HG03571 (cell line): Measurements from ENCODE around the gene RRP36.
"Not testable (repeated sequence)": the region's sequence is repeated elsewhere in the genome, so short reads cannot be mapped to it uniquely, and the experiment has no call there.

Experiments
- ATAC-seq: cut with Tn5 transposase; IDR thresholded peaks from one replicate; pipeline ENCODE4 v1.9.1; 2021; ENCODE audit not compliant: unreplicated experiment

RRP36 gene, protein sequence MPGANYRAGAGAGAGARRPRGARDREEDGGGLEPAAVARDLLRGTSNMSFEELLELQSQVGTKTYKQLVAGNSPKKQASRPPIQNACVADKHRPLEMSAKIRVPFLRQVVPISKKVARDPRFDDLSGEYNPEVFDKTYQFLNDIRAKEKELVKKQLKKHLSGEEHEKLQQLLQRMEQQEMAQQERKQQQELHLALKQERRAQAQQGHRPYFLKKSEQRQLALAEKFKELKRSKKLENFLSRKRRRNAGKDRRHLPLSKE

DNA sequence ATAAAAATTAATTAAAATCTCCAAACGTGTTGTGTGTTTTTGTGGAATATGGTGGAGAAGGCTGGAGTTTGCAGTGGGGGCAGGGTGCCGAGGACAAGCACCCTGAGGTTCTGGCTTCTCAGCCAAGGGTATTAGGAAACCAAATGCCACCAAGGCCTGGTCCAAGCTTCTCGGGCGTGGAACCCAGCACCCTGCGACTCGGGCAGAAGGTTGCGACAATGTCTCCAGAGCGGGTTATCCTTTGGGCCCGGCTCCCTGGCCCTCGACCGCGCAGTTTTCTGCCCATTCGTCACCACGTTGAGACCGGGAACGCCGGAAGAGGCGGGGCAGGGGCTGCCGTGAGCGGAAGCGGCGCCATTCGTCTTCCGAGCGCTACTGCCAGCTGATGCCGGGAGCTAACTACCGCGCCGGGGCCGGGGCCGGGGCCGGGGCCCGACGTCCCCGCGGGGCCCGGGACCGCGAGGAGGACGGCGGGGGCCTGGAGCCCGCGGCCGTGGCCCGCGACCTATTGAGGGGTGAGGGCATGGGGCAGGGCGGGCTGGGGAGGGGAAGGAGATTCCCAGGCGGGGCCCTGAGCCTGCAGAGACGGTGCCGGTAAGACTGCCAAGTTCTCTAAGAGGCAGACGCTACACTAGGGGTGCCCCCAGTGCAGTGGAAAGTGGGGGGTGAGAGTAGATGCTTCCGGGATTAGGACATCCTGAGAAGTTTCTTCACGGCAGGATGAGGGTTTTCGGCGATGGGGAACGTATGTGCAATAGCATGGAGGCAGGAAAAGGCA, at the start of gene RRP36:
Gene RRP36, plus strand, starts transcription at position 354 of the 778 bp plus-strand sequence. Its CDS starts 32 bp downstream, at position 386.
- no peak for ATAC-seq

DNA sequence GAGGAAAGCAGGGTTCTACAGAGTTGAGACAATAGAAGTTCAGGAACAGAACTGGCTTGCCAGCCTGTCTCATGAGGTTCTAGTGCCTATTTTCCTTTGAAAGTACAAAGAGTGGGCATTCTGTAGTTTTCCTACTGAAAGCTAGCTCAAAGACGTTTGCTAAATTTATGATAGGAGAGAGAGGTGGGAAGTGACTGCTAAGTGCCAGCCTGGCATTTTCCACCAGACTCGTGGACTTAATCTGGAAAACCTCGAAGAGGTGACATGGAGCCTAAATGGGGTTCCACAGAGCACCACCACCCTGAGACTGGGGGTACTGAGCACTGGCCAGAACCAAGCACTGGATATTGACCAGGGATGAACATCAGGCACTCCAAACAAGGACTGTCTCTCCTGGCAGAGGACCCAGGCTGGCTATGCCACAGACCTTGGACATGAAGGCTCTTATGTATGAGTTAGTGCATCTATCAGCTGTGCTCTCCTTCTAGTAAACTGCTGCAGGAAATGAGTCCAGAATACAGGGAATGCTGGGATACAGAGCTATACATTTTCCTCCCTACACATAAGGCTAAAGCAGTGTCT, 49.6 kb upstream of the RRP36 start:
- ATAC-seq: no peak

DNA sequence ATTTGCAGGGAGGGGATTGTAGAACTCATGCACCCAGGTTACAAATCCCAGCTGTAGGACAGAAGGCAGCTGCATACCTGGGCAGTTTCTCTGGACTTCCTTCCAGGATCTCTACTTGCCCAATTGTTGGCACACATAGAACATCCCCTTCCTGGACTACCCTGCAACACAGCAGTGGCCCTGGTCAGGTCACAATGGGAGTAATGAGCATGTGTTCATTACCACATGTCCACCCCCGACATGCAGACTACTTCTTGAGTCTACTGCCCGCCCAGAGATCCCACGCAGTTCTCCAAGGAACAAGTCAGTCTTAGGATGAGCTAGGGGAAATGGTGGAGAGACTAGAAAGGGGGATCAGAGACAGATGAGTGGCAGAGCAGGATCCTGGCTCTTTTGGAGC, 47.5 kb upstream of the RRP36 start:
- no peak for ATAC-seq

DNA sequence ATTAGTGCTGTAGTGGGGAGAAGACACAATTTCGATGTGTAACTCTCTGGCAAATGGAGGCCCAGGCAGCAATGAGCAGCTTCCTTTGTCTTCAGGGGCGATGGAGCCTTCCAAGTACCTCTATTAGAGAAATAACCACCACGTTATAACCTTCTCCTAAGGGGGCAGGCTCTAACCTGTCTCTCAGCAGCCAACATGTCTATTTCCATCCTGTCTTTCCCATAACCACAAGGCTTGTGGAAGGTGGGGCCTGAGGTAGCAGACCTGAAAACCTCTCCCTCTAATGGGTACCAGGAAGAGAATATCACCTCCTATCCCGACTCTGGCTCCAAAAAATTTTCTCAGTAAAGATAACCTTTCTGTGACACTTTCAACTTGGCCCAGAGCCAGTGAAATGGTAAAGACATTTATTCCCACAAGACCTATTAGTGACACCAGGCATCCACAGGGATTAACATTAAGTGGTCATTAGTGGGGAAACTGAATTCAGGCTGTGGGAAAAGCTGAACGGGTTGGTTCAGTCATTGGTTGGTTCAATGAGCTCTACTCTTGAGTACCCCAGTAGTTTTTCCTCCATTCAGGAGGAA, 46.4 kb upstream of the RRP36 start:
- no peak for ATAC-seq

DNA sequence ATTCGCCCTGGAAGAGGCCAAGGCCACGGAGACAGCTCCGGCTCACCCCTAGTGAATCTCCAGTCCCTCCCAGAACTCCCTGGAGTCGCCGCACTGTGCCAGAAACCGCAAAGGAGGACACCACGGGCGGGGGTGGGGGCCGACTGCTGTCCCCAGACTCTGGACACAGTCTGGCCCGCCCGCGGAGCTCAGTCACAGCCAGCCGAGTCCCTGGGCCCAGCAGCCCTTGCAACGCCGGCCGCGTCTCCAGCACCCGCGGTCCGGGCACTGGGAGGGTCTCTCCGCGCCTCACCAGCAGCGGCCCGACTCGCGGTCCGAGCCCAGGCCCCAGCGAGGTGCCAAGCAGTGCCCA, 43.0 kb upstream of the RRP36 start:
- ATAC-seq: peak; percentile 19

DNA sequence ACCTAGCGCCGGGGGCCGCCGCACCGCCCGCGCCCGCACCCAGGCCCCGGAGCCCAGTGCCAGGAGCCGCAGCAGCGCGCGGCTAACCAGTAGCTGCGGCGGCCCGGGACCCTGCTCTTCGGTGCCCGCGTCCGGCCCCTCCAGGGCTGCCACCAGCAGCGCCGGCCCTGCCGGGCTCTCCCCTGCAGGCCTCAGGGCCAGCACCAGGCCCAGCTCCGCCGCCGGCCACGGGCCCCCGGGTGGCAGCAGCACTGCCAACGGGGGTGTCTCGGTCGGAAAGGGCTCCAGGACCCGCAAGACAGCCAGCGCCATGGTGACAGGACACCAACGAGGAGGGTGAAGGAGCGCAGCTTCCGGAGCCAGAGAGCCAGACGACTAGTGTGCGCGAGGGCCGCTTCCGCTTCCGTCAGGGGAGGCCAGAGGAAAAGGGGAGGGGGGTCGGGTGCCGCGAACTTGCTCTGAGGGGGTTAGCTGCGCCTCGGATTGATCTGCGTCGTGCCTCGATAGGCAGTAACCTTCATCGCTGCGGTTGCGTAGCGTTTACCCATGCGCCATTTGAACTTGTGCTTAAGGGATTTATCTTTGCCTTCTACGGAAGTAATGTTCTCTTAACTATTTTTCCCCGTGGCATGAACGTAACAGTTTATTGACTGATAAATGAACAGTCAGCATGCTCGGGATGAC, 42.4 kb upstream of the RRP36 start, which contains the start of gene PEX6:
Gene PEX6, minus strand, starts transcription at position 343 of the 684 bp plus-strand sequence. Its CDS starts 31 bp downstream, at position 312.
- ATAC-seq: peak; percentile 85

DNA sequence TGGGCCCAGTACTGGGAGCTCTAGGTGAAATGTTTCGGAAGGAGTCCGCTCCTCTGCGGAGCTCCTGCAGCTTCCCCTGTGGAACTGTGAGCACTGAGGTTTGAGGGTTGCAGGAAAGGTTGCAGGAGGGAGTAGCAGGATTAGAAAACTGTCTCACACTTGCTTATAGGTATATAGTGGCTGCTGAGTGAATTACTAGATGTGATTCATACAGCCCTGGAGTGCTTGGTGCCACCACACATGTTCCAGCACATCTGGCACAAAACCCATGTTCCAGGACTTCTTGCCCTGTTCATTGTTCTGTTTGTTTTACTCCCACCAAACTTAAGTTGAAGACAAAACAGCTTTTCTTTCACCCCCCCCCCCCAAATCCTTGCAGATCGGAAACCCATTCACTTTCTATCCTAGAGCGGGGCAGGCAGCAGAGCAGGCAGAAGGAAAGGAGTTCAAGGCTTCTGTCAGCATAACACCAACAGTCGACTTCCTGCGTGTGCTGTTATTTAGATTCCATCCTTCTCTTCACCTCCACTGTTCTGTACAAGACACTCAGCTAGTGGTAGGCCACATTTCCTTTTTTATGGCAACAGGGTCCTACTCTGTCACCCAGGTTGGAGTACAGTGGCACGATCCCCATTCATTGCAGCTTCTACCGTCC, 41.8 kb upstream of the RRP36 start:
- peak; percentile 12 for ATAC-seq

DNA sequence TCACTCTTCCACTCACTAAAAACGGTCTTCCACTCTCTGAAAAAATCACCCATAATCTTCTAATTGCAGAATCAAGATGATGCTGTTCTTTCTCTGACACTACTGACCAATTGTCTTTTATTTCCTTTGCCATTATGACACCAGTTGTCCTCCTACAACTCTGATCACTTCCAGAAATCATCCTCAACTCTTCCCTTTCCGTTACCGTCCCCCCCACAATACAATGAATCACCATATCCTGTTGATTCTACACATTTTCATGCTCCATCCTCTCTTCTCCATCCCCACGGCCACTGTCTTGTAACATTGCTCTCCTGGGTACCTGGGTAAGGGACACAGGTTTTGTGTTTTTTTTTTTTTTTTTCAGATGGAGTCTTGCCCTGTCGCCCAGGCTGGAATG, 39.6 kb upstream of the RRP36 start:
- no peak for ATAC-seq

DNA sequence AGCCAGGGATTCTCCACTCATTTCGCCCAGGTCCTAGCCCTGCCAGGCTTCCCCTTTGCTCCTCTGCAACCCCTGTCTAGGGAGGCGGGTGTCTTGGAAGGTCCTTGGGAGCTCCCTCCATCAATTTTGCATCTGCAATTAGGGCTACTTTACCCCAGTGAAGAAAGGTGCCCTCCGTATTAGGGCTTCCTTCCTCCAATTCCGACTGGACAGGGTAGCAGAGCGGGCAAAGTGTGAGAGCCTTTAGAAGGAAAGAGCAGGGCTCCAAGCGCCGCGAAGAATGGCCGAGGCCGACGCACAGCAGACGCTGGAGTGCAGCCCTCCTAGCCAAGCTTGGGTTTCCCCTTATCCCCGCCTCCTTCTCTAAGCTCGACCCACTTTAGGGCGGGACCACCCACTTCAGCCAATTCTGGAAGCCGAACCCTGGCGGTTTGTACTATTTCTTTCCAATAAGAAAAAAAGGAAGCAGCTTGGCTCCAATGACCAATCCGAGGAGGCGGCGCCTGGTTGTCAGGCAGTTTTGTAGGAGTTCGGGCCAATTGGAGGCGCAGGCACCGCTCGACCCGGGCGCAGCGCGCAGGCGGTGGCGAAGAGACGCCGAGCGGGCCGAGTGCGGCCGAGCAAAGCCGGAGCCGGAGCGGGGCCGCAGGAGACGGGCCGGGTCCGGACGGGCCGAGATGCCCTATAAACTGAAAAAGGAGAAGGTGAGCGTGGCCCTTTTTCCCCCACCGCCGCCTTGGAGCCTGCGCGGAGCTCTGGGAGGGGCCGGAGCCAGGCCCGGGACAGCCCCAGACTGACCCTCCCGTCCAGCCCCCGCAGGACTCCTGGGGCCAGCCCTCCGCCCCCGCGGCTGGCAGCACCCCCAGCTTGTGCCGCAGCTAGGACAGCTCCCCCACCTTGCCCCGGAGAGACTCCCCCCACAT, 37.2 kb upstream of the RRP36 start, which contains the start of gene PPP2R5D:
Gene PPP2R5D, plus strand, starts transcription at position 570 of the 923 bp plus-strand sequence. Its CDS starts 108 bp downstream, at position 678.
- ATAC-seq: peak; percentile 95

DNA sequence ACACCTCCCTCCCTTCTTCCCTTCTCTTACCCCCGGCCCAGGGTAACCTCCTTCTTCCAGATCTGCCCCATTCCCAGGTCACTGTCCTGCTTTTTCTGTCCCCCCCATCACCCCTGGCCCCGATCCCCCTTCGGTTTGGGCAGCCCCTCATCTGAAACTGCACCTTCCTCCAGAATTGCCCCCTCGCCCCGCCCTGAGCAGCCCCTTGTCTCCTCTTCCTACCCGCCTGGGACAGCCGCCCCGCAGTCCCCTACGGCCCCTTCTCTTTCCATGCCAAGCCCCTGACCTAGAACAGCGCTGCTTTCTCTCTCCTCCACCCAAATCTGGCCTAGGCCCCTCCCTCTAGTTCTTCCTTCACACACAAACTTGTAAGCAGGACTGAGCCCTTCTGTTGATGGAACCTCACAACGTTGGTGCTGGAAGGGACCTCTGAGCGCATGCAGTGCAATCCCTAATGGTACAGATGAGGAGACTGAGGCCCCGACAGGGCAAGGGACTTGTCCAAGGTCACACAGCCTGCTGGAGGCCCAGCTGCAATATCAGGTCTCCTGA, 36.4 kb upstream of the RRP36 start:
- no peak for ATAC-seq

DNA sequence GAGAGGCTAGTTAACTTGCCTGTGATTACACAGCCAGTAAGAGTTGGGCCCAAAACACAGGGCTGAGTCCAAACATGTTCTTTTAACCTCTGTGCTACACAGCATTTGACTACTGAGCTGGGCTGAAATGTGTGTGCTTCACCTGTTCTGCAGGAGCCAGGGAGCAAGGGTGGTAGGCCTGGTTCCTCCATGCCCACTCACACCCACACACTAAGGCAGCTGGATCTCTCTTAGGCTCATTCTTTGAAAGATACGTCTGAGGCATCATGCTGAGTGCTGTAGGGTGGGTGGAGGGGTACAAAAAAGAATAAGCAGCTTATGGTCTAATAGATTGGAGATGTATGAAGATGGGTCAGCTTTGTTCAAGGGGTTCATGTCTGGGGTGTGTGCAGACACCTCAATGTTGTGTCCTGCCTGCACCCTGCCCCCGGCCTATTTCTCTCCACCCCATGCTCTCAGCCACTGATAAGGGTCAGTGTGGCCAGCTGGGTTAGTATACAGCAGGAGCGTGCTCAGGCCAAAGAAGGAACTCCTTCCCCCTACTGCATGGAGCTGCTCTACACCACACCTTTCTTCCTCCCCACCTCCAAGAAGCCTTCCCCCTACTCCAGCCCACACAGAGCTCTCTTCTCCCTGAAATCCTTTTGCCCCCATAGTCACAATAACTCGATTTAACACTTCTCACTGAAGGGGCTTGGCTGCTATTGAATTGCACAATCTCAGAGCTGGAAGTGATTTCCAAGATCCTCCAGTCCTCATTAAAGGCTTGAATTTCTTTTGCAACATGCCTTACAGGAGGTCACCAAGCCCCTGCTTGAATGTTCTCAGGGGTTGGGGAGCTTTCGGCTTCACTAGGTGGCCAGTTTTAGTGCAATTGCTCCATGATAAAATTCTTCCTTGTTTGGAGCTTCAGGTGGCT, 33.6 kb upstream of the RRP36 start:
- no peak for ATAC-seq

DNA sequence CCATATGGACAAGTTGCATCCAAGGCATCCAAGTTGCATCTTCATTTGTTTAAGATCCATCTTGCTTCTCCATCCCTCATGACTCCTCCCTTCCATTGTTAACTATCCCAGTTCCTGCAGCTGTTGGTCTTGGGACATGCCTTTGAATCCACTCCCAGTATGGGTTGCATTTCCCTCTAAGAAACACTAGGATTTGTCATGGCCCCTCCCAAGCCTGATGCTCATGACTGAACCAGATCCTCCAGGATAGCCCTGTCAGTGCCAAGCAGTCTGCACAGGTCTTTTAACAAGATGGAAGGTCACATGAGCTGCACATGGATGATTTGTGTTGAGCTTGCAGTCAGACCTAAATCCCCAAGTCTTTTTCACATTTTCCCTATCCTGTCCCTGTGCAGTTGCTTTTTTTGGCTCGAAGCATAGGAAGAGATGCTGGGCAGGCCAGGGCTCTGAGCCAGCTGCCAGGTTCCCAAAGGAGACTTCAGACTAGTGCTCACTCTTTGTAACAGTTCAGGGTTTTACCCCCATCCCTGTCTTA, 32.9 kb upstream of the RRP36 start:
- no peak for ATAC-seq

DNA sequence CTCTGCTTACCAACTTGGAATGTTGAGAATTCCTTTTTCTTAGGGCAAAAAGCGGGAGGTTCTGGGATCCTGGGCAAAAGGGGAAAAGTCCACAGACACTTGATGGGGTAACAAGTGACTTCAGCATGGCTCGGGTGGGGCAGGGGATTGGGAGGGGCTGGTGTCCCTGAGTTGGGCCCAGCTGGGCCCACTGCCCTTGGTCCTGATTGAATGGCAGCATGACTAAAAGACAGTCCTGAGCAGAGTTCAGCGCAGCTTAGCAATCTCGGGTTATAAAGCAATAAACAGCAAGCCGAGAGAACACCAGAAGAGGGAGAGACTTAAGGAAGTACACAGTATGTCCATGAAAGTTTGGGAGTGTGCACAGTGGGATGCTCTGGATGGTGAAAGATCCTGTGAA, 31.5 kb upstream of the RRP36 start:
- no peak for ATAC-seq

DNA sequence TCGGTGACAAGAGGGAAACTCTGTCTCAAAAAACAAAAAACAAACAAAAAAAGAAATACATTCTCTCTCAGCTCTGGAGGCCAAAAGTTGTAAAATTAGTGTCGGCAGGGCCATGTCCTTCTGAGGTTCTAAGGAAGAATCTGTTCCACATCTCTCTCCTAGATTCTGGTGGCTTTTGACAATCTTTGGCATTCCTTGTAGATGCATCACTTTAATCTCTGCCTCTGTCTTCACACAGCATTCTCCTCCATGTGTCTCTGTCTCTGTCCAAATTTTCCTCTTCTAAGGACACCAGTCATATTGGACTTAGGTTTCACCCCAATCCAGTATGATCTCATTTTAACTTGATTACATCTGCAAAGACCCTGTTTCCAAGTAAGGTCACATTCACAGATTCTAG, 28.0 kb upstream of the RRP36 start:
- no peak for ATAC-seq

DNA sequence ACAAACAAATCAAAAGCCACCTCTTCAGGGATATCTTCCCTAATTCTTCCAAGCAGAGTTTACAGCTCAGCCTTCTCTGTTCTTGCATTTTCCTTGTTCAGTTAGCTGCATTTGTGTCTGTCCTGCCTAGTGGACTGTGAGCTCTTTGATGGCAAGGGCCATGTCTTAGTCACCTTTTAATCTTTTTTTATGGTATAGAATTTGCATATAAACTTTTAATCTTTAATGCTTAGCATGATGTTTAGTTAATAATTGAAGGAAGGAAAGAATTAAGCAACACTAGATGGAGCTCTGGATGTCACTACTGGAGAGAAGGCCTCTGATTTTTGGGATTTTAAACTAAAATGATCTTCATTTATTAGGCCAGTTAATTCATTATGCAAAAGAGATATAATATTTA, 24.9 kb upstream of the RRP36 start:
- no peak for ATAC-seq

DNA sequence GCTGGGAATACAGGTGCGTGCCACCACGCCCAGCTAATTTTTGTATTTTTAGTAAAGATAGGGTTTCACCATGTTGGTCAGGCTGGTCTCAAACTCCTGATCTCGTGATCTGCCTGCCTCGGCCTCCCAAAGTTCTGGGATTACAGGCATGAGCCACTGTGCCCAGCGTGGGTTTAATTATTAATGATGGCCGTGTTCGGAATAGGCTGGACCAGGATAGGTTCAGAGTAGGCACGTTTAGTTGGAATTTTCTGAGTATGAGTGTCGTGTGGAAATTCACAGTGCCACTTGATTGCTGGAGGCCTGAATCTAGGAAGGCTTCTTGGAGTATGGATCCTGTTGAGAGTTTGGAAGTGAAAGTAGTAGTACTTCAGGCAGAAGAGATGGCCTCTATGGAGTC, 23.2 kb upstream of the RRP36 start:
- not testable (repeated sequence) for ATAC-seq

DNA sequence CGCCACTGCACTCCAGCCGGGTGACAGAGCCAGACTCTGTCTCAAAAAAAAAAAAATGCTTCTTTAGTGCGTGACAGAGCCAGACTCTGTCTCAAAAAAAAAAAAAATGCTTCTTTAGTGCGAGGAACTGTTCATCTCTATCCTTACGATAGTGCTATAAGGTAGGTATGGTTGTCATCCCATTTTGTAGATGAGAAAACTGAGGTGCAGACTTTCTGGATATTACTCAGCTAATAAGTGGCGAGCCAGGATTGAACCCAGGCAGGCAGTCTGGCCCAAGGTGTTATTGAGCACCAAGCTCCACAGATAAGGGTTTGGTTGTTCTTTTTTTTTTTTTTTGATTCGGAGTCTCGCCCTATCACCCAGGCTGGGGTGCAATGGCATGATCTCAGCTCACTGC, 19.6 kb upstream of the RRP36 start:
- ATAC-seq: no peak

DNA sequence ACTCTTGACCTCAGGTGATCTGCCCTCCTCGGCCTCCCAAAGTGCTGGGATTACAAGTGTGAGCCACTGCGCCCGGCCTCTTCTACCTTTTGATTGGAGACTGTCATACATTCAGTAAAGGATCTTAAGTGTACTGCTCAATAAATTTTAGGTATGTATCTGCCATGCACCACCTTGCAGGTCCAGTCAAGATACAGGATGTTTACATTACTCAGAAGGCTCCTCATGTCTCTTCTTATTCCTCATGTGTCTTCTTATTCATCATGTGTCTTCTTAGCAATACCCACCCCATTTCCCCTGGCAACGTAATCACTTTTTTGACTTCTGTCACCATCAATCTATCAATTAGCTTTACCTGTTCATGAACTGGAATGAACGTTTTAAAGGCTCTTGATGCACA, 15.6 kb upstream of the RRP36 start:
- no peak for ATAC-seq
